HL-60 (cell line): ENCODE measurements around the gene BTBD3.

ENCODE experiments used
- DNase-seq, 2 experiments: peaks; one replicate each; pipeline ENCODE4 v3.0.0-alpha.2; 2010 to 2020; ENCODE audit warnings: low read depth in 1 of 2, low spot score in 1 of 2
- H3K27ac ChIP-seq: fragments of 250-450 bp; sonication (Bioruptor Pico); replicated peaks from 2 replicates; pipeline ENCODE4 v1.5.1; 2020; ENCODE audit warnings: mild to moderate bottlenecking, moderate library complexity
- H3K27me3 ChIP-seq: fragments of 250-450 bp; sonication (Bioruptor Pico); 2 replicates; pipeline ENCODE4 v1.5.1; 2021; ENCODE audit warnings: mild to moderate bottlenecking, moderate library complexity; ENCODE audit not compliant: insufficient read depth, poor library complexity, severe bottlenecking
- H3K4me3 ChIP-seq: replicated peaks from 2 replicates; pipeline ENCODE4 v1.5.1; 2011; ENCODE audit warnings: mild to moderate bottlenecking, control low read depth, low read length; ENCODE audit not compliant: insufficient read depth
- GABPA ChIP-seq: IDR thresholded peaks from 2 replicates; pipeline ENCODE4 v1.6.1; 2012; ENCODE audit warnings: low read depth
- POLR2AphosphoS5 ChIP-seq: IDR thresholded peaks from 2 replicates; pipeline ENCODE4 v1.6.1; 2012; ENCODE audit warnings: low read depth
- SPI1 ChIP-seq: IDR thresholded peaks from 2 replicates; pipeline ENCODE4 v1.6.1; 2012; ENCODE audit warnings: low read depth, mild to moderate bottlenecking, borderline replicate concordance
- long read RNA-seq: library from polyadenylated mRNA; unstranded; transcript quantifications from one replicate; pipeline ENCODE4 v2.0.0, GENCODE V29; 2020
- TF ChIP-seq, protein P1 (sequence below): IDR thresholded peaks from 2 replicates; pipeline ENCODE4 v1.6.1; 2012; ENCODE audit warnings: low read depth; ENCODE audit not compliant: insufficient replicate concordance
- TF ChIP-seq, protein P2 (sequence below): IDR thresholded peaks from one replicate; pipeline ENCODE4 v1.5.1; 2011; ENCODE audit warnings: low read length, control low read depth, inconsistent platforms; ENCODE audit not compliant: insufficient read depth

Gene BTBD3
- long read RNA-seq, full-length matches to known transcripts, result 31 of 37 reads
- long read RNA-seq, partial matches to known transcripts, result 0 of 37 reads
- long read RNA-seq, other reads (novel, unspliced or antisense), result 6 of 37 reads

DNA sequence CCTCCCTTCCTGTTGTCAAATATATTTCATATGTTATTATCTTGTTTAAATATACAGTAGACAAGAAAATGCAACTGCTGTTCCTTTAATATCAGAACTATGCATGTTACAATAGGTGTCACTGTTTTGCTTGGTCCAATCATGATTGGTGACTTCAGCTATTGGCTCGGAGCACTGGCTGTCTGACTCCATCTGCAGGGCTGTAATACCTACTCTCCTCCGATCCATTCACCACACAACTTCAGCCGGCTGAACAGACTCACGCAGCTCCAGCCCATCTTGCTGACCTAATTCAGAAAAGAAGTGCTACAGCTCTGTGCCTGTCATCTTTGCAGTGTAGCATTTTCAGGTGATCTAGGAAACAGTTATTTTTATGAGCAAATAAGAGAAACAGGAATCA is at the start of gene BTBD3:
TSS of gene BTBD3 (plus strand) at position 231 of the 400 bp plus-strand sequence. CDS start 383 bp downstream, outside the sequence.
- no peak within 1 kb of the TSS for H3K27ac ChIP-seq
- no peaks in the 10 kb centered on the region for H3K27me3 ChIP-seq
- TF ChIP-seq SPI1, result no peak
- TF ChIP-seq, protein P1, sequence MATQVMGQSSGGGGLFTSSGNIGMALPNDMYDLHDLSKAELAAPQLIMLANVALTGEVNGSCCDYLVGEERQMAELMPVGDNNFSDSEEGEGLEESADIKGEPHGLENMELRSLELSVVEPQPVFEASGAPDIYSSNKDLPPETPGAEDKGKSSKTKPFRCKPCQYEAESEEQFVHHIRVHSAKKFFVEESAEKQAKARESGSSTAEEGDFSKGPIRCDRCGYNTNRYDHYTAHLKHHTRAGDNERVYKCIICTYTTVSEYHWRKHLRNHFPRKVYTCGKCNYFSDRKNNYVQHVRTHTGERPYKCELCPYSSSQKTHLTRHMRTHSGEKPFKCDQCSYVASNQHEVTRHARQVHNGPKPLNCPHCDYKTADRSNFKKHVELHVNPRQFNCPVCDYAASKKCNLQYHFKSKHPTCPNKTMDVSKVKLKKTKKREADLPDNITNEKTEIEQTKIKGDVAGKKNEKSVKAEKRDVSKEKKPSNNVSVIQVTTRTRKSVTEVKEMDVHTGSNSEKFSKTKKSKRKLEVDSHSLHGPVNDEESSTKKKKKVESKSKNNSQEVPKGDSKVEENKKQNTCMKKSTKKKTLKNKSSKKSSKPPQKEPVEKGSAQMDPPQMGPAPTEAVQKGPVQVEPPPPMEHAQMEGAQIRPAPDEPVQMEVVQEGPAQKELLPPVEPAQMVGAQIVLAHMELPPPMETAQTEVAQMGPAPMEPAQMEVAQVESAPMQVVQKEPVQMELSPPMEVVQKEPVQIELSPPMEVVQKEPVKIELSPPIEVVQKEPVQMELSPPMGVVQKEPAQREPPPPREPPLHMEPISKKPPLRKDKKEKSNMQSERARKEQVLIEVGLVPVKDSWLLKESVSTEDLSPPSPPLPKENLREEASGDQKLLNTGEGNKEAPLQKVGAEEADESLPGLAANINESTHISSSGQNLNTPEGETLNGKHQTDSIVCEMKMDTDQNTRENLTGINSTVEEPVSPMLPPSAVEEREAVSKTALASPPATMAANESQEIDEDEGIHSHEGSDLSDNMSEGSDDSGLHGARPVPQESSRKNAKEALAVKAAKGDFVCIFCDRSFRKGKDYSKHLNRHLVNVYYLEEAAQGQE, result no peak
- no peak within 1 kb of the TSS for H3K4me3 ChIP-seq
- no peak for DNase-seq

- H3K4me3 ChIP-seq, result no peak overlapping the region
- DNase-seq, result no peak
- H3K27me3 ChIP-seq, result peaks cover 3% of the 10 kb centered on the region
- no peak overlapping the region for H3K27ac ChIP-seq
- TF ChIP-seq GABPA (no peak), SPI1 (no peak), POLR2AphosphoS5 (no peak)
- TF ChIP-seq, protein P2, sequence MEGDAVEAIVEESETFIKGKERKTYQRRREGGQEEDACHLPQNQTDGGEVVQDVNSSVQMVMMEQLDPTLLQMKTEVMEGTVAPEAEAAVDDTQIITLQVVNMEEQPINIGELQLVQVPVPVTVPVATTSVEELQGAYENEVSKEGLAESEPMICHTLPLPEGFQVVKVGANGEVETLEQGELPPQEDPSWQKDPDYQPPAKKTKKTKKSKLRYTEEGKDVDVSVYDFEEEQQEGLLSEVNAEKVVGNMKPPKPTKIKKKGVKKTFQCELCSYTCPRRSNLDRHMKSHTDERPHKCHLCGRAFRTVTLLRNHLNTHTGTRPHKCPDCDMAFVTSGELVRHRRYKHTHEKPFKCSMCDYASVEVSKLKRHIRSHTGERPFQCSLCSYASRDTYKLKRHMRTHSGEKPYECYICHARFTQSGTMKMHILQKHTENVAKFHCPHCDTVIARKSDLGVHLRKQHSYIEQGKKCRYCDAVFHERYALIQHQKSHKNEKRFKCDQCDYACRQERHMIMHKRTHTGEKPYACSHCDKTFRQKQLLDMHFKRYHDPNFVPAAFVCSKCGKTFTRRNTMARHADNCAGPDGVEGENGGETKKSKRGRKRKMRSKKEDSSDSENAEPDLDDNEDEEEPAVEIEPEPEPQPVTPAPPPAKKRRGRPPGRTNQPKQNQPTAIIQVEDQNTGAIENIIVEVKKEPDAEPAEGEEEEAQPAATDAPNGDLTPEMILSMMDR, result no peak
- TF ChIP-seq, protein P1, result no peak
These were observed 48.1 kb upstream of the BTBD3 start for GRCh38 chr20:11869641-11870040.

- no peak overlapping the region for H3K27ac ChIP-seq
- peaks cover 3% of the 10 kb centered on the region for H3K27me3 ChIP-seq
- DNase-seq, result no peak
- H3K4me3 ChIP-seq, result no peak overlapping the region
- TF ChIP-seq, protein P2, result no peak
- no peak for TF ChIP-seq SPI1
- TF ChIP-seq GABPA, result no peak
- no peak for TF ChIP-seq POLR2AphosphoS5
- TF ChIP-seq, protein P1, result no peak
These were observed 47.3 kb upstream of the BTBD3 start for GRCh38 chr20:11870411-11870810.

GRCh38 chr20:11876555-11876954 is 41.1 kb upstream of the BTBD3 start:
- TF ChIP-seq GABPA (no peak), SPI1 (no peak), POLR2AphosphoS5 (no peak)
- TF ChIP-seq, protein P1, result no peak
- TF ChIP-seq, protein P2, result no peak
- no peak for DNase-seq
- no peak overlapping the region for H3K4me3 ChIP-seq
- no peak overlapping the region for H3K27ac ChIP-seq
- H3K27me3 ChIP-seq, result no peaks in the 10 kb centered on the region
